ENCODE results near the gene PLEKHH2.

PLEKHH2 gene

GRCh38 chr2:43752302-43752701, 115.2 kb downstream of the PLEKHH2 start:
- TF ChIP-seq CTCF (IDR thresholded peaks at IDR 0.05; ENCODE audit: control extremely low read depth, extremely low read depth, low read depth, missing control alignments), result no peak
- ChIA-PET CTCF (interaction anchor here (1.1 to 1.7 kb wide), 3 partner anchors 15 to 22 kb away, joined by 3 to 4 read pairs (median 3); partner anchors contain the start of gene DYNC2LI1), POLR2A (no interaction called here)
- no peak for DNase-seq (ENCODE audit: extremely low spot score)

DNA sequence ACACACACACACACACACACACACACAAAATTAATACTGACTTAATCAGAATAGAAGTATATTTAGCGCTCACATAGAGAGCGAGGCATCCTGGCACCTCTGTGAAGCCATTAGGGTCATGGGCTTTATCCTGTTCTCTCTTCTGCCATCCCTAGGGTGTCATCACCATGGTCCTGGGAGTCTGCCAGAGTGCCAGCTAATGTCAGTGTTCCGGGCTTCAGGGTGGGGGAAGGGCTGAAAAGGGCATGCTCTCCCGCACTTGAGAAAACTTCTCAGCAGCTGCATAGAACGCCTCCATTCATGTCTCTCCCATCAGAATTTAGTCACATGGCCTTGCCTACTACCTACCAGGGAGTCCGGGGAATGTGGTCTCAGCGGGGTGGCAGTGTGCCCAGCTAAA, 117.1 kb downstream of the PLEKHH2 start:
- DNase-seq (ENCODE audit: extremely low spot score), result no peak
- no peak for TF ChIP-seq CTCF (IDR thresholded peaks at IDR 0.05; ENCODE audit: control extremely low read depth, extremely low read depth, low read depth, missing control alignments)
- ChIA-PET POLR2A (no interaction called here), CTCF (interaction anchor here (1.8 kb wide), 1 partner anchor 10 kb away, joined by 8 read pairs; no protein-coding TSS in a partner anchor)

DNA sequence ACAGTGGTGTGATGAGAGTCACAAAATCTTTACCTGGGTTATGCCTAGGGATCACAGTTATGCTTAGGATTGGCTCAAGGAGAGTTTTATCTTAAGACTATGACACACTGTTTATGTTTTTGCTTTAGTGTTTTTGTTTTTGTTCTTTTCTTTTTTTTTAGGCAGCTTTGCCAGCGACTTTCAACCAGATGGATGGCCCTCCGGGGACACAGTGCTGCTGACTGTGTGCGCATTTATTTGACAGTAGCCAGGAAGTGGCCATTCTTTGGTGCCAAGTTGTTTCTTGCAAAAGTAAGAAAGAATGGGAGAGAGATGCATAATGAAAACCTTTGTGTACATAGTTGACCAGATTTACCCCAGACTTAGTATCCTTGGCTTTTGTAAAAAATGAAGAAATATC, 121.7 kb downstream of the PLEKHH2 start:
- TF ChIP-seq CTCF (IDR thresholded peaks at IDR 0.05; ENCODE audit: control extremely low read depth, extremely low read depth, low read depth, missing control alignments), result no peak
- ChIA-PET CTCF (no interaction called here), POLR2A (no interaction called here)
- no peak for DNase-seq (ENCODE audit: extremely low spot score)

DNA sequence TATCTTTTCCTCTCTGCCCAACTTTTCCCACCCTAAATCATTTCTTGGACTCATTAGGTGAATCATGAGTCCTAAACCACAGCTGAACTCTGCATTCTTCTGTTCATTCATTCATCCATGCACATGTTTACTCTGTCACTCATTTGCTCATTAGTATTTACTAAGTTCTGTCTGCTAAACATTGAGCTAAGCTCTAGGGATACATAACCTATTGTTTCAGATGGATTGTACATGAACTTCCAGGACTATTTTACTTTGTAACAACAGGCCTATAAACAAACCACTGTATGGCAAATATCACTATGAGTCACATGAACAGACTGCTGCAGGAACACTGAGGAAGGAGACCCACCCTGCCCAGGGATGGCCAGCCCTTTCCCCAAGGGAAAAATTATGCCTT, 122.1 kb downstream of the PLEKHH2 start:
- no peak for TF ChIP-seq CTCF (IDR thresholded peaks at IDR 0.05; ENCODE audit: control extremely low read depth, extremely low read depth, low read depth, missing control alignments)
- CTCF ChIA-PET, result no interaction called here
- no peak for DNase-seq (ENCODE audit: extremely low spot score)
- POLR2A ChIA-PET, result no interaction called here

DNA sequence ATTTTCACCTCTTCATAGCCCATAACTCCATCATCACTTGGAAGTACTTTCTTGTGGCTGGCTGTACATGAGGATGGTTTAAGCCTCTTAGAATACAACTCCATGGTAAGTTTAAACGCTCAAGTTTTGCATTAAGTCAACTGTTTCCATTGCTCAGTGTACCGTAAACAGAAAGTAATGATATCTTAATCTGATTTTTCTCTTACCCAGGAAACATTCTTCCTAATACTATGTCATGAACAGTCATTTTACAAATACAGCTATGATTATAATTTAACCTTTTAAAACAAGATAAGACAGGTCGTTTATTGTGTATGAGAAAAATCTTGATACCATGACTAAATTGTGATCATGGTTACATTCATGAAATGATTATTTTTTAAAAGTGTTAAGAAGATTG, 125.2 kb downstream of the PLEKHH2 start:
- POLR2A ChIA-PET, result no interaction called here
- DNase-seq (ENCODE audit: extremely low spot score), result no peak
- CTCF ChIA-PET, result no interaction called here
- TF ChIP-seq CTCF (IDR thresholded peaks at IDR 0.05; ENCODE audit: control extremely low read depth, extremely low read depth, low read depth, missing control alignments), result no peak

GRCh38 chr2:43763091-43763490, 126.0 kb downstream of the PLEKHH2 start:
- ChIA-PET CTCF (no interaction called here), POLR2A (no interaction called here)
- DNase-seq (ENCODE audit: extremely low spot score), result no peak
- TF ChIP-seq CTCF (IDR thresholded peaks at IDR 0.05; ENCODE audit: control extremely low read depth, extremely low read depth, low read depth, missing control alignments), result no peak

Data from GM10248 (cell line).